H9 (cell line): ENCODE data around the gene SRSF4. TPM values are rescaled to one million over a fixed set of nuclear protein-coding genes. Genes with fewer than 3 reads are reported as not detected.

ENCODE experiments used
- DNase-seq: peaks from one replicate; pipeline ENCODE4 v3.0.0-alpha.2; 2017
- H2AFZ ChIP-seq: one replicate; pipeline ENCODE4 v1.6.1; 2013; ENCODE audit warnings: mild to moderate bottlenecking, low read length, control low read depth, moderate library complexity
- H2AK5ac ChIP-seq: 2 replicates; pipeline ENCODE4 v1.6.1; 2013; ENCODE audit warnings: low read length, control low read depth, mixed read lengths; ENCODE audit not compliant: insufficient read length
- H2BK120ac ChIP-seq: one replicate; pipeline ENCODE4 v1.6.1; 2013; ENCODE audit warnings: low read depth, mild to moderate bottlenecking, low read length, control low read depth, inconsistent platforms; ENCODE audit not compliant: poor library complexity, severe bottlenecking
- H2BK12ac ChIP-seq: 2 replicates; pipeline ENCODE4 v1.6.1; 2013; ENCODE audit warnings: low read length, control low read depth, mixed read lengths, low read depth; ENCODE audit not compliant: insufficient read length
- H2BK15ac ChIP-seq: 2 replicates; pipeline ENCODE4 v1.6.1; 2013; ENCODE audit warnings: low read depth, low read length, control low read depth
- H2BK20ac ChIP-seq: one replicate; pipeline ENCODE4 v1.6.1; 2013; ENCODE audit warnings: low read depth, mild to moderate bottlenecking, low read length, control low read depth, inconsistent platforms; ENCODE audit not compliant: poor library complexity, severe bottlenecking
- H2BK5ac ChIP-seq: 2 replicates; pipeline ENCODE4 v1.6.1; 2013; ENCODE audit warnings: low read length, control low read depth, mixed read lengths; ENCODE audit not compliant: insufficient read length
- H3K14ac ChIP-seq: 2 replicates; pipeline ENCODE4 v1.6.1; 2013; ENCODE audit warnings: low read length, control low read depth; ENCODE audit not compliant: insufficient read depth
- H3K18ac ChIP-seq: 2 replicates; pipeline ENCODE4 v1.6.1; 2013; ENCODE audit warnings: low read depth, mild to moderate bottlenecking, mixed read lengths, low read length, control low read depth; ENCODE audit not compliant: insufficient read length
- H3K23ac ChIP-seq: 2 replicates; pipeline ENCODE4 v1.6.1; 2013; ENCODE audit warnings: low read length, control low read depth, mixed read lengths, low read depth; ENCODE audit not compliant: insufficient read length
- H3K23me2 ChIP-seq: 2 replicates; pipeline ENCODE4 v1.6.1; 2013; ENCODE audit warnings: low read depth, mild to moderate bottlenecking, mixed read lengths, low read length, control low read depth; ENCODE audit not compliant: insufficient read length, poor library complexity, severe bottlenecking
- H3K27ac ChIP-seq: 2 replicates; pipeline ENCODE4 v1.5.1; 2013; ENCODE audit warnings: low read length, control low read depth, mixed read lengths, low read depth; ENCODE audit not compliant: insufficient read length
- H3K27me3 ChIP-seq: 2 replicates; pipeline ENCODE4 v1.6.1; 2013; ENCODE audit warnings: low read length, control low read depth, inconsistent platforms; ENCODE audit not compliant: insufficient read depth
- H3K4ac ChIP-seq: 2 replicates; pipeline ENCODE4 v1.6.1; 2013; ENCODE audit warnings: low read depth, mild to moderate bottlenecking, control low read depth, inconsistent platforms, low read length, moderate library complexity
- H3K4me1 ChIP-seq: 2 replicates; pipeline ENCODE4 v1.6.1; 2013; ENCODE audit warnings: low read length, control low read depth, inconsistent platforms; ENCODE audit not compliant: insufficient read depth
- H3K4me2 ChIP-seq: 2 replicates; pipeline ENCODE4 v1.6.1; 2013; ENCODE audit warnings: low read length, control low read depth, mixed read lengths; ENCODE audit not compliant: insufficient read length, insufficient read depth
- H3K56ac ChIP-seq: 2 replicates; pipeline ENCODE4 v1.6.1; 2013; ENCODE audit warnings: low read depth, mild to moderate bottlenecking, mixed read lengths, low read length, control low read depth; ENCODE audit not compliant: insufficient read length
- H3K79me1 ChIP-seq: 2 replicates; pipeline ENCODE4 v1.6.1; 2013; ENCODE audit warnings: low read depth, mild to moderate bottlenecking, moderate library complexity, low read length, control low read depth, inconsistent platforms; ENCODE audit not compliant: insufficient read depth, poor library complexity, severe bottlenecking
- H3K79me2 ChIP-seq: 2 replicates; pipeline ENCODE4 v1.6.1; 2013; ENCODE audit warnings: low read length, control low read depth, inconsistent platforms; ENCODE audit not compliant: insufficient read depth
- H3K9ac ChIP-seq: 2 replicates; pipeline ENCODE4 v1.6.1; 2013; ENCODE audit warnings: low read length, control low read depth, mixed read lengths; ENCODE audit not compliant: insufficient read length; ENCODE audit errors: extremely low read depth
- H3K9me3 ChIP-seq: one replicate; pipeline ENCODE4 v1.6.1; 2013; ENCODE audit warnings: low read depth, low read length, inconsistent platforms; ENCODE audit not compliant: control insufficient read depth
- H3T11ph ChIP-seq: one replicate; pipeline ENCODE4 v1.6.1; 2013; ENCODE audit warnings: mild to moderate bottlenecking, low read length, control low read depth, inconsistent platforms
- H4K20me1 ChIP-seq: one replicate; pipeline ENCODE4 v1.6.1; 2013; ENCODE audit not compliant: control insufficient read depth, insufficient read length, insufficient read depth
- H4K5ac ChIP-seq: 2 replicates; pipeline ENCODE4 v1.6.1; 2013; ENCODE audit warnings: low read depth, mild to moderate bottlenecking, mixed read lengths, low read length, control low read depth; ENCODE audit not compliant: insufficient read length
- H4K8ac ChIP-seq: replicated peaks from 2 replicates; pipeline ENCODE4 v1.6.1; 2013; ENCODE audit warnings: low read length, control low read depth, mixed read lengths, low read depth; ENCODE audit not compliant: insufficient read length
- H4K91ac ChIP-seq: 2 replicates; pipeline ENCODE4 v1.6.1; 2013; ENCODE audit warnings: low read depth, mild to moderate bottlenecking, moderate library complexity, mixed read lengths, low read length, control low read depth; ENCODE audit not compliant: insufficient read length
- H3K27ac Mint-ChIP-seq, 3 experiments: 2 replicates in 2 of 3; 3 replicates in 1 of 3; pipeline ENCODE4 v1.8.0; 2020 to 2021; ENCODE audit warnings: mixed read lengths in 3 of 3, mild to moderate bottlenecking in 1 of 3, moderate library complexity in 1 of 3
- H3K27me3 Mint-ChIP-seq: 2 replicates; pipeline ENCODE4 v1.8.0; 2021; ENCODE audit warnings: low read depth, mild to moderate bottlenecking, moderate library complexity, mixed read lengths
- H3K36me3 Mint-ChIP-seq, 3 experiments: 2 replicates in 2 of 3; 3 replicates in 1 of 3; pipeline ENCODE4 v1.8.0; 2020 to 2021; ENCODE audit warnings: low read depth in 3 of 3, mixed read lengths in 3 of 3; ENCODE audit not compliant: insufficient read depth in 1 of 3
- H3K4me1 Mint-ChIP-seq, 2 experiments: 2 replicates each; pipeline ENCODE4 v1.8.0; 2020; ENCODE audit warnings: mixed read lengths in 2 of 2
- H3K4me3 Mint-ChIP-seq, 2 experiments: 2 replicates in 1 of 2; 3 replicates in 1 of 2; pipeline ENCODE4 v1.8.0; 2020 to 2021; ENCODE audit warnings: mild to moderate bottlenecking in 2 of 2, mixed read lengths in 2 of 2, moderate library complexity in 1 of 2
- H3K9me3 Mint-ChIP-seq, 2 experiments: 2 replicates in 1 of 2; 3 replicates in 1 of 2; pipeline ENCODE4 v1.8.0; 2020; ENCODE audit warnings: mild to moderate bottlenecking in 2 of 2, mixed read lengths in 2 of 2, moderate library complexity in 1 of 2
- WGBS: extraction: QIAGEN DNeasy Blood & Tissue Kit; methylation state at CpG from one replicate; pipeline ENCODE4 v1.1.7; 2013; ENCODE audit warnings: missing lambda C conversion rate, low lambda C conversion rate, mixed read lengths; ENCODE audit not compliant: insufficient read length; ENCODE audit errors: extremely low coverage; 5-methylcytosine and 5-hydroxymethylcytosine counted together
- total RNA-seq: library from RNA; stranded (reverse); gene quantifications from 2 replicates; pipeline ENCODE4 v1.2.1, GENCODE V29; 2021
- TF ChIP-seq, protein P1 (sequence below): fragments of 200-600 bp; sonication (generic); conservative IDR thresholded peaks from 3 replicates; pipeline ENCODE4 v1.8.0; 2021; ENCODE audit warnings: antibody characterized with exemption, mild to moderate bottlenecking

SRSF4 gene
- total RNA-seq, 1 experiment from 2014 or later = 90.6 TPM

- no peaks in the 10 kb centered on the region for H3K27me3 Mint-ChIP-seq
- Histone ChIP-seq H2AFZ (no peak overlapping the region), H3K18ac (no peak overlapping the region), H3K56ac (no peak overlapping the region), H3K79me1 (no peaks in the 10 kb centered on the region), H2AK5ac (no peak overlapping the region), H2BK20ac (no peak overlapping the region), H4K91ac (no peak overlapping the region), H3K27me3 (no peaks in the 10 kb centered on the region), H3K9me3 (no peaks in the 10 kb centered on the region), H2BK5ac (no peak overlapping the region), H4K5ac (no peak overlapping the region), H3K9ac (no peak overlapping the region), H3T11ph (no peak overlapping the region), H3K27ac (no peak overlapping the region), H2BK15ac (no peak overlapping the region), H3K79me2 (no peaks in the 10 kb centered on the region), H3K4me1 (no peaks in the 10 kb centered on the region), H3K4me2 (no peak overlapping the region), H2BK12ac (no peak overlapping the region), H3K23ac (no peak overlapping the region), H3K23me2 (no peaks in the 10 kb centered on the region), H2BK120ac (no peak overlapping the region), H4K8ac (no peak overlapping the region), H3K14ac (no peak overlapping the region), H3K4ac (no peak overlapping the region), H4K20me1 (no peaks in the 10 kb centered on the region)
- no peak for DNase-seq
- TF ChIP-seq, protein P1, sequence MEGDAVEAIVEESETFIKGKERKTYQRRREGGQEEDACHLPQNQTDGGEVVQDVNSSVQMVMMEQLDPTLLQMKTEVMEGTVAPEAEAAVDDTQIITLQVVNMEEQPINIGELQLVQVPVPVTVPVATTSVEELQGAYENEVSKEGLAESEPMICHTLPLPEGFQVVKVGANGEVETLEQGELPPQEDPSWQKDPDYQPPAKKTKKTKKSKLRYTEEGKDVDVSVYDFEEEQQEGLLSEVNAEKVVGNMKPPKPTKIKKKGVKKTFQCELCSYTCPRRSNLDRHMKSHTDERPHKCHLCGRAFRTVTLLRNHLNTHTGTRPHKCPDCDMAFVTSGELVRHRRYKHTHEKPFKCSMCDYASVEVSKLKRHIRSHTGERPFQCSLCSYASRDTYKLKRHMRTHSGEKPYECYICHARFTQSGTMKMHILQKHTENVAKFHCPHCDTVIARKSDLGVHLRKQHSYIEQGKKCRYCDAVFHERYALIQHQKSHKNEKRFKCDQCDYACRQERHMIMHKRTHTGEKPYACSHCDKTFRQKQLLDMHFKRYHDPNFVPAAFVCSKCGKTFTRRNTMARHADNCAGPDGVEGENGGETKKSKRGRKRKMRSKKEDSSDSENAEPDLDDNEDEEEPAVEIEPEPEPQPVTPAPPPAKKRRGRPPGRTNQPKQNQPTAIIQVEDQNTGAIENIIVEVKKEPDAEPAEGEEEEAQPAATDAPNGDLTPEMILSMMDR = no peak
- peaks cover 7 to 39% (median 38%) of the 10 kb centered on the region in 3 experiments; a peak in 6 of 7 replicates for H3K36me3 Mint-ChIP-seq
- no peak overlapping the region for H3K4me3 Mint-ChIP-seq
- H3K9me3 Mint-ChIP-seq = no peaks in the 10 kb centered on the region
- H3K27ac Mint-ChIP-seq = peak overlapping the region in 1 of 3 experiments; percentile 30; a peak in 2 of 7 replicates
- WGBS = no CpG with 5 or more reads among the region's 2 CpGs
- H3K4me1 Mint-ChIP-seq = peaks cover 21 to 31% of the 10 kb centered on the region in 2 experiments
Observed at GRCh38 chr1:29218223-29218622, 36.5 kb upstream of the SRSF4 start.
